GM21786 (cell line): ENCODE data around the gene ANKRD30A.
"Not testable (repeated sequence)": the region's sequence is repeated elsewhere in the genome, so short reads cannot be mapped to it uniquely, and the experiment has no call there.

Experiments used
- ATAC-seq: cut with Tn5 transposase; IDR thresholded peaks from one replicate; pipeline ENCODE4 v1.9.1; 2021; ENCODE audit not compliant: unreplicated experiment

ANKRD30A gene

GRCh38 chr10:37268266-37268665 lies 142.9 kb downstream of the ANKRD30A start:
- no peak for ATAC-seq

GRCh38 chr10:37269554-37270256 lies 144.3 kb downstream of the ANKRD30A start:
- no peak for ATAC-seq

GRCh38 chr10:37275216-37275777 lies 149.9 kb downstream of the ANKRD30A start:
- ATAC-seq = no peak

- no peak for ATAC-seq
These were observed 159.7 kb downstream of the ANKRD30A start for GRCh38 chr10:37285063-37285462.

GRCh38 chr10:37289833-37290464 lies 164.6 kb downstream of the ANKRD30A start:
- no peak for ATAC-seq

- no peak for ATAC-seq
These were observed 175.9 kb downstream of the ANKRD30A start for GRCh38 chr10:37301271-37301670.

GRCh38 chr10:37304036-37304435 lies 178.6 kb downstream of the ANKRD30A start:
- no peak for ATAC-seq

- ATAC-seq = no peak
These were observed 189.0 kb downstream of the ANKRD30A start for GRCh38 chr10:37314350-37314749.

- ATAC-seq = no peak
These were observed 189.5 kb downstream of the ANKRD30A start for GRCh38 chr10:37314862-37315261.

- ATAC-seq = no peak
These were observed 219.0 kb downstream of the ANKRD30A start for GRCh38 chr10:37344413-37344812.

- no peak for ATAC-seq
These were observed 254.6 kb downstream of the ANKRD30A start for GRCh38 chr10:37379991-37380390.

GRCh38 chr10:37381271-37381670 lies 255.9 kb downstream of the ANKRD30A start:
- no peak for ATAC-seq

- ATAC-seq = no peak
These were observed 259.5 kb downstream of the ANKRD30A start for GRCh38 chr10:37384923-37385322.

- no peak for ATAC-seq
These were observed 265.5 kb downstream of the ANKRD30A start for GRCh38 chr10:37390926-37391325.

GRCh38 chr10:37400774-37401173 lies 275.4 kb downstream of the ANKRD30A start:
- ATAC-seq = not testable (repeated sequence)

- ATAC-seq = no peak
These were observed 275.8 kb downstream of the ANKRD30A start for GRCh38 chr10:37401225-37401624.

GRCh38 chr10:37403776-37404175 lies 278.4 kb downstream of the ANKRD30A start:
- ATAC-seq = no peak
